Stimulated activated CD4-positive, alpha-beta T cell treated with anti-CD3 and anti-CD28 coated beads, TNF-alpha, amount 100 ng/mL, for 1 hour (primary cell): ENCODE results near the gene HRNR.
A peak's percentile ranks its signal among the peaks of the same experiment; 100 is the strongest.

Experiments
- DNase-seq, 3 donors: peaks; one replicate each; pipeline ENCODE4 v3.0.0-alpha.2; 2020; ENCODE audit warnings: low read depth in 3 of 3, low spot score in 1 of 3

HRNR gene

GRCh38 chr1:152189657-152190442, 34.1 kb downstream of the HRNR start:
- DNase-seq, result peak in 2 of 3 donors; percentile 34 to 55

GRCh38 chr1:152188673-152189591, 35.1 kb downstream of the HRNR start:
- peak; percentile 30 to 76 (median 58) for DNase-seq

- no peak for DNase-seq
Observed at GRCh38 chr1:152186556-152187285, 37.3 kb downstream of the HRNR start.

- DNase-seq, result peak in 1 of 3 donors; percentile 1
Observed at GRCh38 chr1:152185544-152186391, 38.2 kb downstream of the HRNR start.

- no peak for DNase-seq
Observed at GRCh38 chr1:152182944-152183361, 41.0 kb downstream of the HRNR start.

GRCh38 chr1:152182431-152182830, 41.6 kb downstream of the HRNR start:
- DNase-seq, result no peak

GRCh38 chr1:152179566-152179965, 44.4 kb downstream of the HRNR start:
- DNase-seq, result no peak

GRCh38 chr1:152170287-152170905, 53.6 kb downstream of the HRNR start:
- DNase-seq, result no peak

- no peak for DNase-seq
Observed at GRCh38 chr1:152169366-152170025, 54.5 kb downstream of the HRNR start.

GRCh38 chr1:152168535-152168868, 55.5 kb downstream of the HRNR start:
- DNase-seq, result no peak

GRCh38 chr1:152167835-152168534, 56.0 kb downstream of the HRNR start:
- DNase-seq, result no peak

- DNase-seq, result no peak
Observed at GRCh38 chr1:152166966-152167365, 57.0 kb downstream of the HRNR start.

GRCh38 chr1:152165286-152166077, 58.5 kb downstream of the HRNR start:
- DNase-seq, result no peak

- no peak for DNase-seq
Observed at GRCh38 chr1:152164517-152165136, 59.4 kb downstream of the HRNR start.

- no peak for DNase-seq
Observed at GRCh38 chr1:152162792-152163463, 61.1 kb downstream of the HRNR start.
